GM12878 (cell line): Measurements from ENCODE around the gene KTI12.

Source experiments
- CTCF ChIP-seq, 3 experiments: IDR thresholded peaks in 2 of 3; conservative IDR thresholded peaks in 1 of 3; 2 replicates each; pipeline ENCODE4 v1.5.1; 2011; ENCODE audit warnings: low read depth in 3 of 3, low read length in 3 of 3, mild to moderate bottlenecking in 3 of 3, control low read depth in 2 of 3, moderate library complexity in 2 of 3, inconsistent platforms in 1 of 3, mixed read lengths in 1 of 3; ENCODE audit not compliant: control insufficient read depth in 2 of 3, insufficient read depth in 1 of 3; ENCODE audit errors: extremely low read depth in 1 of 3
- DPF2 ChIP-seq: fragments of 450-650 bp; IDR thresholded peaks from 2 replicates; pipeline ENCODE4 v1.6.1; 2017; ENCODE audit warnings: mild to moderate bottlenecking
- EP300 ChIP-seq, 2 experiments: fragments of 150-350 bp in 1 of 2; IDR thresholded peaks; 2 replicates each; pipeline ENCODE4 v1.6.1; 2011 to 2012; ENCODE audit warnings: low read depth in 2 of 2, low read length in 2 of 2, borderline replicate concordance in 1 of 2, improper control_type of control experiment in 1 of 2, inconsistent platforms in 1 of 2; ENCODE audit not compliant: control insufficient read depth in 1 of 2
- IKZF2 ChIP-seq, 2 experiments: fragments of 450-650 bp; IDR thresholded peaks; 2 replicates each; pipeline ENCODE4 v1.6.1; 2017; ENCODE audit warnings: mild to moderate bottlenecking in 2 of 2, moderate library complexity in 2 of 2
- MYC ChIP-seq: IDR thresholded peaks from 2 replicates; pipeline ENCODE4 v1.6.1; 2011; ENCODE audit warnings: mild to moderate bottlenecking, low read length, moderate library complexity, inconsistent platforms; ENCODE audit not compliant: insufficient read depth, insufficient replicate concordance, insufficient read length, severe bottlenecking
- PKNOX1 ChIP-seq: fragments of 450-650 bp; IDR thresholded peaks from 2 replicates; pipeline ENCODE4 v1.6.1; 2016; ENCODE audit warnings: mild to moderate bottlenecking
- POLR2A ChIP-seq: IDR thresholded peaks from 2 replicates; pipeline ENCODE4 v1.6.1; 2011; ENCODE audit warnings: low read depth, mild to moderate bottlenecking, low read length
- RAD21 ChIP-seq: IDR thresholded peaks from 2 replicates; pipeline ENCODE4 v1.6.1; 2011; ENCODE audit warnings: mild to moderate bottlenecking, low read depth, low read length, moderate library complexity; ENCODE audit not compliant: insufficient read depth
- RELB ChIP-seq: fragments of 450-650 bp; IDR thresholded peaks from 2 replicates; pipeline ENCODE4 v1.6.1; 2017; ENCODE audit warnings: low read depth, mild to moderate bottlenecking, moderate library complexity

- TF ChIP-seq CTCF (IDR thresholded peaks at IDR 0.05 in 2 of 3, conservative IDR thresholded peaks at IDR 0.05 in 1 of 3; ENCODE audit: control insufficient read depth in 2 of 3, extremely low read depth in 1 of 3, insufficient read depth in 1 of 3, low read depth in 3 of 3, low read length in 3 of 3) (peak; percentile 85 to 95 (median 92)), MYC (no peak), RAD21 (peak; percentile 97), DPF2 (no peak), RELB (no peak), EP300 (IDR thresholded peaks at IDR 0.05; ENCODE audit: borderline replicate concordance in 1 of 2, control insufficient read depth in 1 of 2, low read depth in 2 of 2, low read length in 2 of 2) (no peak), POLR2A (no peak), PKNOX1 (0 out of 2 replicates have a peak, but pooled peaks have one; percentile 18), IKZF2 (IDR thresholded peaks at IDR 0.05) (no peak)
These were observed 31.3 kb downstream of the KTI12 start for GRCh38 chr1:52002038-52002917.
